NCI-H524 (cell line): ENCODE results near the gene SDK2.

Experiments
- DNase-seq, 2 experiments: peaks; one replicate each; lab custom pipeline; 2025; lab: John Stamatoyannopoulos, UW

Gene SDK2

GRCh38 chr17:73536700-73537605, 107.3 kb downstream of the SDK2 start:
- peak; percentile 98 to 99 for DNase-seq

GRCh38 chr17:73535746-73536145, 108.5 kb downstream of the SDK2 start:
- DNase-seq: no peak

GRCh38 chr17:73534209-73534909, 109.9 kb downstream of the SDK2 start:
- DNase-seq: peak; percentile 80 to 87

GRCh38 chr17:73533781-73534180, 110.5 kb downstream of the SDK2 start:
- DNase-seq: peak; percentile 87

GRCh38 chr17:73533127-73533526, 111.1 kb downstream of the SDK2 start:
- no peak for DNase-seq

- peak; percentile 85 to 89 for DNase-seq
Measured at GRCh38 chr17:73532421-73532901, 111.8 kb downstream of the SDK2 start.

- DNase-seq: no peak
Measured at GRCh38 chr17:73531158-73531557, 113.1 kb downstream of the SDK2 start.

GRCh38 chr17:73528679-73529078, 115.6 kb downstream of the SDK2 start:
- no peak for DNase-seq

- no peak for DNase-seq
Measured at GRCh38 chr17:73526952-73527351, 117.3 kb downstream of the SDK2 start.

- DNase-seq: no peak
Measured at GRCh38 chr17:73524941-73525679, 119.1 kb downstream of the SDK2 start.

GRCh38 chr17:73522696-73523095, 121.5 kb downstream of the SDK2 start:
- DNase-seq: no peak

GRCh38 chr17:73522107-73522506, 122.1 kb downstream of the SDK2 start:
- DNase-seq: peak in 1 of 2 experiments; percentile 45

GRCh38 chr17:73521376-73521775, 122.9 kb downstream of the SDK2 start:
- DNase-seq: peak; percentile 32 to 78

- DNase-seq: no peak
Measured at GRCh38 chr17:73520369-73520761, 123.9 kb downstream of the SDK2 start.

- DNase-seq: no peak
Measured at GRCh38 chr17:73519714-73520368, 124.4 kb downstream of the SDK2 start.

- no peak for DNase-seq
Measured at GRCh38 chr17:73519011-73519410, 125.2 kb downstream of the SDK2 start.

- DNase-seq: peak; percentile 20 to 66
Measured at GRCh38 chr17:73516431-73516830, 127.8 kb downstream of the SDK2 start.

DNA sequence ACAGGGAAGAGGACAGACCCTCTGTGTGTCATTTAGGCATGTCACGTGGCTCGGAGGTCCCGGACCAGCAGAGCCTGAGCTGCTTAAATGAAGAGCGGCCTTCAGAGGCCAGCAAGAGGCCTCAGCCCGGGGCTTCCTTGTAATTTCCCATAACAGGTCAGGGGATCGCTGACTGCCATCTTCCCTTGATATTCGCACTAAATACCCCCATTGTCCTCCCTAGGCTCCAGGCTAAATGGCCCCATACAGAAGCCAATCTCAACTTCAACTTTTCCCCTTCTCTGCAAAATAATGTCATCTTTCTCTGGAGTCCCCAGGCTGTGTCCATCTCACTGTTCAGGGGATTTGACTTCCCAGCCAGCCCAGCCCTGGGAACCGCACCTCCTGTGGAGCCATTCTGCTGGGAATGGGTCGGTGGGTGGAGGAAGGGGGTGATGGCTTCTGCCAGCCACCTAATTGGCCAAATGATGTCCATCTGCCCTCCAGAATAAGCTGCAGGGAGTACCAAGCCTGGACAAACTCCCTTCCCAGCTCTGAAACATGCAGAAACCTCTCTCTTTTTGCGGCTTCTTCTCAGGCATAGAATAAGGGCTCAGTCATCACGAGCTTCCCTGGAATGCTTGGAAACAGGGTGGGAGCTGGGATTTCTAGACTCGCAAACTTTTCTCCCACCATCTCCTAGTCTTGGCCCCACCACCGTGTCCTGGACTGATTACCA, 129.9 kb downstream of the SDK2 start:
- no peak for DNase-seq

GRCh38 chr17:73513426-73513825, 130.8 kb downstream of the SDK2 start:
- DNase-seq: no peak

GRCh38 chr17:73511719-73512115, 132.5 kb downstream of the SDK2 start:
- DNase-seq: no peak
